Naive B cell (primary cell): ENCODE measurements around the gene OCEL1. TPM values are rescaled to one million over a fixed set of nuclear protein-coding genes. Genes with fewer than 3 reads are reported as not detected.

Experiments used
- ATAC-seq, 2 donors: fragments of 150-1000 bp; cut with Tn5 transposase; 2 replicates each; pipeline ENCODE4 v1.10.0; 2021; ENCODE audit warnings: low read depth in 2 of 2, mild to moderate bottlenecking in 2 of 2, moderate library complexity in 2 of 2
- DNase-seq: peaks from one replicate; pipeline ENCODE4 v3.0.0; 2022
- H3K27ac Mint-ChIP-seq, 6 donors: one replicate each; pipeline ENCODE4 v1.8.0; 2020 to 2022; ENCODE audit warnings: mild to moderate bottlenecking in 6 of 6, mixed read lengths in 6 of 6, moderate library complexity in 5 of 6, inconsistent platforms in 2 of 6
- H3K27me3 Mint-ChIP-seq, 3 donors: one replicate each; pipeline ENCODE4 v1.8.0; 2021 to 2022; ENCODE audit warnings: mixed read lengths in 3 of 3, mild to moderate bottlenecking in 1 of 3
- H3K36me3 Mint-ChIP-seq, 2 donors: one replicate each; pipeline ENCODE4 v1.8.0; 2020 to 2022; ENCODE audit warnings: mixed read lengths in 2 of 2, inconsistent platforms in 1 of 2, mild to moderate bottlenecking in 1 of 2
- H3K4me1 Mint-ChIP-seq, 3 donors: one replicate each; pipeline ENCODE4 v1.8.0; 2020 to 2022; ENCODE audit warnings: mixed read lengths in 3 of 3, inconsistent platforms in 1 of 3, mild to moderate bottlenecking in 1 of 3, moderate library complexity in 1 of 3
- H3K4me3 Mint-ChIP-seq, 8 donors: one replicate each; pipeline ENCODE4 v1.8.0; 2020 to 2022; ENCODE audit warnings: mild to moderate bottlenecking in 8 of 8, mixed read lengths in 8 of 8, moderate library complexity in 8 of 8, inconsistent platforms in 2 of 8
- H3K9me3 Mint-ChIP-seq, 7 donors: one replicate each; pipeline ENCODE4 v1.8.0; 2020 to 2022; ENCODE audit warnings: mixed read lengths in 7 of 7, mild to moderate bottlenecking in 5 of 7, inconsistent platforms in 2 of 7, moderate library complexity in 1 of 7
- polyA plus RNA-seq, 6 donors: library from polyadenylated mRNA; unstranded; fragments of 300-500 nt; fragmentation: Illumina TruSeq; gene quantifications; one replicate each; pipeline ENCODE4 v1.2.3, GENCODE V29; 2021; ENCODE audit warnings: low read depth in 6 of 6

The OCEL1 gene
- polyA plus RNA-seq, 6 donors from 2014 or later = 32.8 to 82.8 (median 39.3) TPM

DNA sequence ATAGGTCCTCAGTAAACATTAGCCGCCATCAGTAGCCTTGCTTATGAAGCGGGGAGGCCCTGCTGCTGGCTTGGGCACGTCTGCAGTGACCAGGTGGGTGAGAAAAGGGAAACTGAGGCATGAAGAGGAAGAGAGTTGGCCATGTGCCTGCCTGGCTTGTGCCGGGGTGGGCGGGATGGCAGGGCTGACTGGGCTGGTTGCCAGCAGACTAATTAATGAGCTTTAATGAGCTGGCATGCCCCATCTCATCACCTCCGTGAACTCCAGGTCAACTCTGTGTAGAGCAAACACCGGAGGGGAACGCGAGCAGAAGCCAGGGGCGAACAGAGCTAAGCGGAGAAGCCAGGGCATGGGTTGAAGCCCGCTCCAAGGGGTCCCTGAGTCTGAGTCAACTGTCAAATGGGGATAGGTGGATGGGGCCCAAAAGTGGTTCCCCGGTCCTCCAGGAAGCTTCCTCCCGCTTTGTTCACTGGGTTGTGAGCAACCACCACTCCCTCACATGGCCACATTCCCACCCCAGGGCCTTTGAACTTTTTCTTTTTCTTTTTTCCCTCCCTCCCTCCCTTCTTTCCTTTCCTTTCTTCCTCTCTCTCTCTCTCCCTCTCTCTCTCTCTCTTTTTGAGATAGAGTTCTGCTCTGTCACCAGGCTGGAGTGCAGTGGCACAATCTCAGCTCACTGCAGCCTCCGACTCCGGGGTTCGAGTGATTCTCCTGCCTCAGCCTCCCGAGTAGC is 11.0 kb downstream of the OCEL1 start:
- Mint-ChIP-seq H3K36me3 (no peaks in the 10 kb centered on the region), H3K27ac (peak overlapping the region in 1 of 6 donors; percentile 61), H3K4me1 (peaks cover 3 to 11% (median 10%) of the 10 kb centered on the region in 3 donors)

DNA sequence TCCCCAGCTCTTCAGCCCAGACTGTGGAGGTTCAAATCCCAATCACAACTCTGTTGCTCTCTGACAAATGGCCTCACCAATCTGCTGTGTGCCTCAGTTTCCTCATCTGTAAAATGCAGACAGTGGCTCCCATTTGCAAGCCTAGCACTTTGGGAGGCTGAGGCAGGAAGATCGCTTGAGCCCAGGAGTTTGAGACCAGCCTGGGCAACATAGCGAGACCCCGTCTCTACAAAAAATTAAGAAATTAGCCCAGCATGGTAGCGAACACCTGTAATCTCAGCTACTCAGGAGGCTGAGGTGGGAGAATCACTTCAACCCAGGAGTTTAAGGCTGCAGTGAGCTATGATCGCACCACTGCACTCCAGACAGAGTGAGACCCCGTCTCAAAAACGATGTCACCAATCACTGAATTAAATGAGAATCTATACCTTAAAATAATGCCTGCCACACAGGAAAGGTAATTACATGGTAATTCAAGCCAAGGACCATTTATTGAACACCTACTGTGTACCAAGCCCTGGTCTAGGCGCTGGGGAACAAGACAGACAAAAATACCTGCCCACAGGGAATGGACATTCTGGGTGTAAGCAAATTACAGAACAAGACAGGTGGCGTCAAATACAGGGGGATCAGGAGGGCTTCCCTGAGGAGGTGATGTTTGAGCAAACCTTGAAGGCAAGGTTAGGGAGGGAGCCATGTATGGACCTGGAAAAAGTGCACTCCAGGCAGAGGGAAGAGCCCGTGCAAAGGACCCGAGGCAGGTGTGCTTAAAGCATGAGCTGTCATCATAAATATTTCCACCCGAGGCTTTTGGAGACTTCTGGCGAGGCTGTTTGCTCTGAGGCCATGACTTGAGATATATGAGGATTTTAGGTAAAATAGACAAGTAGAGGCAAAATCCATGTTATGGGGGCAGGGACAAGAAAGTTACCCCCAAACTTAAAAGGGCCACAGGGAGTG is 12.0 kb downstream of the OCEL1 start:
- Mint-ChIP-seq H3K4me1 (peaks cover 7 to 18% (median 15%) of the 10 kb centered on the region in 3 donors), H3K4me3 (peak overlapping the region in 6 of 8 donors; percentile 26 to 84 (median 62)), H3K9me3 (no peaks in the 10 kb centered on the region), H3K27me3 (no peaks in the 10 kb centered on the region), H3K27ac (peak overlapping the region in 1 of 6 donors; percentile 74), H3K36me3 (no peaks in the 10 kb centered on the region)
- DNase-seq = no peak
- no peak for ATAC-seq

More for the DNA sequence above, 11.0 kb downstream of the OCEL1 start:
- no peak for DNase-seq
- H3K4me3 Mint-ChIP-seq = peak overlapping the region in 5 of 8 donors; percentile 12 to 84 (median 69)
- ATAC-seq = no peak
- H3K27me3 Mint-ChIP-seq = no peaks in the 10 kb centered on the region
- no peaks in the 10 kb centered on the region for H3K9me3 Mint-ChIP-seq

DNA sequence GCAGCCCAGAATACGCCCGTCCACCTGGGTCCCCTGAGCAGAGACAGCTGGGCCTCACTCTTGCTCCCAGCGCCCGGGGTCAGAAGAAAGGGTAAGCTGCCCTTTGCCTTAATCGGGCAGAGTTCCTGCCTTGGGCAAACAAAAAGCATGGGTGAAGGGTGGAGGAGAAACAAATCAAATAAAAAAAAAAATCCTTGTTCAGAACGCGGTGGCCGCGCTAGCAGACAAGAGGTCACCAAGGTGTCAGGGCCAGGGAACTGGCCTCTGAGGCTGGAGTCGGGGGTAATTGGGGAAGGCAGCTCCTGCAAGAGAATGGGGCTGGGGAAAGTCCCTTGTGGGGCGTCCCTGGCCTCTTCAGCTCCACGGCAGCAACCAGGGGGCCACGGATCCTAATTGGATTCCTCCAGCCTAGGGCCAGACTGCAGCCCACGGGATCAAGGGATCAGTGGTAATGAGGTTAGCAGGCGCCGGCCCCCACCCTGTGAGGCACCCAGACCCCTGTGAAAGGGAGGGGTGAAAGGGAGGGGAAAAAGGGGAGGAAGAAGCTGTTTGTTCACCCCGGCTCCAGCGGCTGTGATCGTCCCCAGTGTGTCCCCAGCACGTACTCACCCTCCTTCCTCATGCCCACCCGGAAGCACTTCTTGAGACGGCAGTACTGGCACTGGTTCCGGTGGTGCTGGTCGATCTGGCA is 14.2 kb downstream of the OCEL1 start:
- ATAC-seq (no peak), DNase-seq (no peak)
- peak overlapping the region in 2 of 6 donors; percentile 51 to 70 for H3K27ac Mint-ChIP-seq
- H3K36me3 Mint-ChIP-seq = no peaks in the 10 kb centered on the region
- H3K27me3 Mint-ChIP-seq = no peaks in the 10 kb centered on the region
- H3K9me3 Mint-ChIP-seq = no peaks in the 10 kb centered on the region
- H3K4me1 Mint-ChIP-seq = peaks cover 6 to 22% (median 8%) of the 10 kb centered on the region in 3 donors
- H3K4me3 Mint-ChIP-seq = peak overlapping the region in 2 of 8 donors; percentile 30 to 52

DNA sequence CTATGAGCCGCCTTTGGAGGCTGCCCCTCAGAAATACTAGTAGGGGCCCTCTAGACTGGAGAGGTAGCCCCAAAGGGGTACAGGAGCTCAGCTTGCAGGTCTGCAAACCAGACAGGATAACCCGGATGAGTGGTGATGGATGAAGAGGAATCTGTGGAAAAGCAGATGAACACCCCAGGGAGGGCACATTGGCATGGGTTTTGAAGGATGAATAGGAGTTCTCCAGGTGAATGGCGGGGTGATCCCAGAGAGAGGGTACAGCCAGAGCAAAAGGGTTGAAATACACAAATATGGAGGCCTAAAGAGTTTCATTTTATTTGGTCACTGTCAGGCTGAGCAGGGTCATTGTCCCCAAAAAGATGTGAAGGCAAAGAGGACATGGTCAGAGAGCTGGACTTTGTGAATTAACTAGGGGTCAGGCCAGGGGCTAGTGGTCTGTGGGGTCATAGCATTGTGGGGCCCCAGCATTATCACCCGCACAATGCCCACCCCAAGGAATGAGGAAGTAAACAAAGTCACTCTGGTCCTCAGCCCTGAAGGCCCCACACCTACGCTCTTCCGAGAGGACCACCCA is 14.9 kb downstream of the OCEL1 start:
- ATAC-seq = no peak
- peak overlapping the region in 2 of 8 donors; percentile 59 to 75 for H3K4me3 Mint-ChIP-seq

DNA sequence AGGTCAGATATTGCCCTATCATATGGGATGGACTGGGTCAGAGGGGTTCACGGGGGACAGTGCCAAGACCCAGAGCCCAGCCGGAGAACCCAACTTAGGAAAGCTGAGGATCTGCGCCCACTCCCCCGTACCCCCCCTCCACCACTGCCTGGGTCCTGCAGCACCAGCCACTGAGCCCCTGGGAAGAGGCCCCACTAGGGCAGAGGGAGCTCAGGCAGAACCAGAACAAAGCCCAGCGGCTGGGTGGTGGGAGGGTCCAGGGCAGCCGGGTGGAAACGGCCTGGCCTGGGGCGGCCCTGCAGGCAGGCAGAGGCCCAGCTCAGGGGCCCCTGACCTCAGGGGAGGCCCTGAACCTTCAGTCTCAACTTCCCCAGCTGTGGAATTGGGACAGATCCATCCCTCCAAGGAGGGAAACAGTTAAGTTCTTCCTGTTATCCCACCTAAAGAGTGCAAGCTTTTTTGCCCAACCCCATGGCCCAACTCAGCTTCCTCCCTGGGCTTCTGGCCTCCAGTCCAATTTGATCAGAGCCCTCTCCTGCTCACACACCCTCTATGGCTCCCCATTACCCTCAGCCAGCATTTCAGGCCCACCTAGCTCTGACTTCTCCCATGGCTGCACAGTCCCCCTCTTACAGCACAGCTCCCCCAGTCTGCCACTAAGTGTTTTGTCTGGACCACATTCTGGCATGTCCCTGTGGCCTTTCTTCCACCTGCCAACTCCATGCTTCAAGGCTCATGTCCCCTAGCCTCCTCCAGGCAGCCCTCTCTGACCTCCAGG is 16.6 kb downstream of the OCEL1 start:
- no peak for DNase-seq
- H3K36me3 Mint-ChIP-seq = no peaks in the 10 kb centered on the region
- H3K27me3 Mint-ChIP-seq = no peaks in the 10 kb centered on the region
- peak overlapping the region in 3 of 6 donors; percentile 51 to 75 (median 62) for H3K27ac Mint-ChIP-seq
- peaks cover 16 to 32% (median 21%) of the 10 kb centered on the region in 3 donors for H3K4me1 Mint-ChIP-seq
- peak overlapping the region in 5 of 8 donors; percentile 4 to 82 (median 47) for H3K4me3 Mint-ChIP-seq
- ATAC-seq = no peak
- H3K9me3 Mint-ChIP-seq = no peaks in the 10 kb centered on the region

More for the DNA sequence above, 14.9 kb downstream of the OCEL1 start:
- H3K27ac Mint-ChIP-seq = peak overlapping the region in 2 of 6 donors; percentile 9 to 70
- no peaks in the 10 kb centered on the region for H3K9me3 Mint-ChIP-seq
- no peaks in the 10 kb centered on the region for H3K27me3 Mint-ChIP-seq
- H3K36me3 Mint-ChIP-seq = no peaks in the 10 kb centered on the region
- H3K4me1 Mint-ChIP-seq = peaks cover 6 to 22% (median 7%) of the 10 kb centered on the region in 3 donors
- no peak for DNase-seq

DNA sequence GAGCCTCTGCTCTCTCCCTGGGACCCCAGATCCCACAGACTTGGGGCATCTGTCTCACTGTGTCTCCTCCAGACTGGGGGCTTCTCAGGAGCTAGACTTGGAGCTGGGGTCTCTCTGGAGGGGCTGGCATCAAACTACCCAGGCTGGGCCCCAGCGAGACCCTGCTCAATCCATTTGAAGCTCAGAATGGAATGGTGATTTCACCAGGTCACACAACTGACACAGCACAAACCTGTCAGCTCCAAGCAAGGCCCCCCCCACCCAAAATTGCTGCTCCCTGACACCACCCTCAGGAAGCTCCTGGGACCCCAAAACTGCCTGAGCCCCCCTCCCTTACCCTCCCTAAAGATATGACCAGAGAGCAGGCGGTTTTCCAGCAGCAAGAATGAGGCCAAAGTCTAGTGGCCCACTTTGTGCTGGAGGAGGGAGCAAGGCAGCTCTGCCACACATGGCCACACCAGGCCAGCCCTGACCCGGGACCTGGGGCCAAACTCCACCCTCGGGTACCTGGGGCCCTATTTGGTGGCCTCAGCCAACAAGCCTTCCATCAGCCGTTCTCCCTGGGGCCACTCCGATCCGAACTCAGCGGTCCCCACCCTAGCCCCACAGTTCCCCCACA is 17.3 kb downstream of the OCEL1 start:
- H3K4me1 Mint-ChIP-seq = peaks cover 16 to 32% (median 21%) of the 10 kb centered on the region in 3 donors
- ATAC-seq = no peak
- H3K27me3 Mint-ChIP-seq = no peaks in the 10 kb centered on the region

DNA sequence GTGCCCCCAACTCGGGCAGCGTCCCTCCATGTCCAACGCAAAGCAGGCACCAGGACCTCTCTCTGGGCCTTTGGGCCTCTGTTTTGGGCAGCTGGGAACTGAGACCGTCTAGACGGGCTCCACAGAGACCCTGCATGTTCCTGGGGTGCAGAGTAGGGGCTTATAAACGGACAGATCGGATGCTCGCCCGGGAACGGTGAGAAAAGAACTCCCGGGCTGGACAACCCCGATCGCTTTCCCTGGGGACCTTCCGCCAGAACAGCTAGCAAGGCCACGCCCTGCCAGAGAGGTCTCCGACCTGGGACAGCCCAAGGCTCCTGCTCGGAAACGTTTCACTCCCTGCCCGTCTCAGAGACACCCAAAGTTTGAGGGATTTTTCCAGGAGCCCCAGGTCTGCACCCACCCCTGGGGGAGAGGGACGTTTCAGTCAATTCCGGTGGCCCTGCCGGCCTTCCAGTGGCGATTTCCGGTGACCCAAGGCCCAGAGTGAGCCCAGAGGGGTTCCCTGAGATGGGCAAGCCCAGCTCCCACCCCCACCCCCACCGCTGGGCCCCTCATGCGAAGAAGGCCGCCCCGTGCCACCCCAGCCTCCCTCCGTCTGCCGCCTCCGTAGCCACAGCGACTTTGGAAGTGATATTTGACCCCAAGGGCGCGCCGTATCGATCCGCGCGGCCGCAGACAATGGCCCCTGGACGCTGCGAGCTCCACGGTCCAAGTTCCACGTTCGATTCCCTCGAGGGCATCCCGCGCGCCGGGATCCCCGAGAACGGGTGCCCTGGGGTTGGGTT is 18.0 kb downstream of the OCEL1 start:
- DNase-seq = no peak
- H3K9me3 Mint-ChIP-seq = no peaks in the 10 kb centered on the region
- H3K36me3 Mint-ChIP-seq = no peaks in the 10 kb centered on the region
- peaks cover 16 to 32% (median 21%) of the 10 kb centered on the region in 3 donors for H3K4me1 Mint-ChIP-seq
- H3K4me3 Mint-ChIP-seq = peak overlapping the region; percentile 44 to 80 (median 68)
- no peaks in the 10 kb centered on the region for H3K27me3 Mint-ChIP-seq
- peak overlapping the region in 4 of 6 donors; percentile 20 to 74 (median 49) for H3K27ac Mint-ChIP-seq
- ATAC-seq = no peak

More for the DNA sequence above, 17.3 kb downstream of the OCEL1 start:
- Mint-ChIP-seq H3K27ac (peak overlapping the region in 5 of 6 donors; percentile 20 to 75 (median 51)), H3K4me3 (peak overlapping the region in 6 of 8 donors; percentile 5 to 82 (median 64)), H3K9me3 (no peaks in the 10 kb centered on the region), H3K36me3 (no peaks in the 10 kb centered on the region)
- no peak for DNase-seq

DNA sequence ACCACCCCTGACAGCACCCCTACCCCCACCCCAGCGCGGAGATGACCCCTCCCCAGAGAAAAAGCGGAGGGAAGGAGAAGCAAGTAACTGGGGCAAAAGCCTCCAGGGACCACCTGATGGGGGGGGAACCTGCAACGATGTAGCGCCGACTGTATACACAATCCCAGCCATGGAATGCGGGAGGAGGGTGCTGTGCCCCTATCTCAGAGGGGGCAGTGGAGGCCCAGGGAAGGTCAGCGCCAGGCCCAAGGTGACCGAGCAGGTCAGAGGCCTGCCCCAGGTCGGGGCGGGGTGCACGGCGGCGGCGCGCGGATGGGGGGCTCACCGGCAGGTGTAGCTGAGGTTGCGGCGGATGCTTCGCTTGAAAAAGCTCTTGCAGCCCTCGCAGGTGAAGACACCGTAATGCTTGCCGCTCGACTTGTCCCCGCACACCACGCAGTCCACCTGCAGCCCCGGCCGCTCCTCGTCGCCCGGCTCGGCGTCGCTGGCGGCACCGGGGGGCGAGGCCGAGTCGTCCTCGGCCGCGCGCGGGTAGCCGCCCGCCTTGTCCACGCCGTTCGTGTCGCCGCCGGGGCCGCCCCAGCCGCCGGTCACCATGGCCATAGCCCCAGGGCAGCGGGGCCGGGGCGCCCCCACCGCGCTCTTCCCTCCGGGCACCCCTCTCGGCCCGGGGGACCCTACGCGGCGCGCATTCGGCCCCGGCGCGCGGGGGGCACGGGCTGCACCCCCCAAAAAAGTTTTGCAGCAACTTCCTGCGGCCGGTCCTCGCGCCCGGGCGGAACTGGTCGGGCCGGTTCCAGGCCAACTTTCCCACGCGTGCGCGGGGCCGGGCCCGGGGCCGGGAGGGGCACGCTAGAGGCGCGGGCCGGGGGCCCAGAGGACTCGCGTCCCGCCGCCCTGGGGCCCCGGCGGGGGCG is 18.9 kb downstream of the OCEL1 start:
- Mint-ChIP-seq H3K4me1 (peaks cover 16 to 32% (median 23%) of the 10 kb centered on the region in 3 donors), H3K4me3 (peak overlapping the region; percentile 37 to 80 (median 68)), H3K9me3 (no peaks in the 10 kb centered on the region), H3K36me3 (no peaks in the 10 kb centered on the region), H3K27me3 (no peaks in the 10 kb centered on the region), H3K27ac (peak overlapping the region in 3 of 6 donors; percentile 44 to 74 (median 54))
- peak in 1 of 2 donors; percentile 3 for ATAC-seq
- DNase-seq = no peak

DNA sequence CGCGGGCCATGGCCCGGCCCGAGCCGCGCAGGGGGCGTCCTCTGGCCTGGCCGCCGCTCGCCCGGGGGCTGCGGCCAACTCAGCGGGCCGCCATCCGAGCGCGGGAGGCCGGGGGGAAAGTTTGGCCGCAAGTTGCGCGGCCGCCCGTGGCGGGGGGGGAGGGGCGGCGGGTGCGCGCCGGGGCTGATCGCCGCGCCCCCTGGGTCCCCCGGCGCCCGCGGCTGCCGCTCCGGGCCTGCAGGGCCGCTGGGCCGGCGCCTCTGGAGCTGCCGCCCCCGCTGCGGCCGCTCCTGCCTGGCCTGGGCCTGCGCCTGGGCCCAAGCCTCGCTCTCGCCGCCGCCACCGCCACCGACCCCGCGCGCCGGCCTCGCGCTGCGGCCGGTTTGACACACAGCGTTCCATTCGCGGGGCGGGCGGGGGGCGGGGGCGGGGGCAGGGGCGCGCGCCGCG is 19.5 kb downstream of the OCEL1 start, which contains the start of gene NR2F6:
Gene NR2F6 (minus strand): TSS at position 385 of the 450 bp plus-strand sequence. CDS start 699 bp downstream, outside the sequence.
- peak within 1 kb of the TSS; percentile 81 to 98 (median 95) for H3K4me3 Mint-ChIP-seq
- no peaks in the 10 kb centered on the region for H3K9me3 Mint-ChIP-seq

More for the DNA sequence above, 19.5 kb downstream of the OCEL1 start, which contains the start of gene NR2F6:
- ATAC-seq = peak; percentile 24 to 25
- Mint-ChIP-seq H3K4me1 (peaks cover 16 to 32% (median 27%) of the 10 kb centered on the region in 3 donors), H3K27ac (peak within 1 kb of the TSS; percentile 63 to 98 (median 92)), H3K27me3 (no peaks in the 10 kb centered on the region), H3K36me3 (no peaks in the 10 kb centered on the region)
- no peak for DNase-seq
